ENCODE measurements around the gene CTSW. TPM values are rescaled to one million over a fixed set of nuclear protein-coding genes. Genes with fewer than 3 reads are reported as not detected.

The CTSW gene
- total and polyA plus RNA-seq, 7 donors = 0.08 to 0.91 (median 0.36) TPM

DNA sequence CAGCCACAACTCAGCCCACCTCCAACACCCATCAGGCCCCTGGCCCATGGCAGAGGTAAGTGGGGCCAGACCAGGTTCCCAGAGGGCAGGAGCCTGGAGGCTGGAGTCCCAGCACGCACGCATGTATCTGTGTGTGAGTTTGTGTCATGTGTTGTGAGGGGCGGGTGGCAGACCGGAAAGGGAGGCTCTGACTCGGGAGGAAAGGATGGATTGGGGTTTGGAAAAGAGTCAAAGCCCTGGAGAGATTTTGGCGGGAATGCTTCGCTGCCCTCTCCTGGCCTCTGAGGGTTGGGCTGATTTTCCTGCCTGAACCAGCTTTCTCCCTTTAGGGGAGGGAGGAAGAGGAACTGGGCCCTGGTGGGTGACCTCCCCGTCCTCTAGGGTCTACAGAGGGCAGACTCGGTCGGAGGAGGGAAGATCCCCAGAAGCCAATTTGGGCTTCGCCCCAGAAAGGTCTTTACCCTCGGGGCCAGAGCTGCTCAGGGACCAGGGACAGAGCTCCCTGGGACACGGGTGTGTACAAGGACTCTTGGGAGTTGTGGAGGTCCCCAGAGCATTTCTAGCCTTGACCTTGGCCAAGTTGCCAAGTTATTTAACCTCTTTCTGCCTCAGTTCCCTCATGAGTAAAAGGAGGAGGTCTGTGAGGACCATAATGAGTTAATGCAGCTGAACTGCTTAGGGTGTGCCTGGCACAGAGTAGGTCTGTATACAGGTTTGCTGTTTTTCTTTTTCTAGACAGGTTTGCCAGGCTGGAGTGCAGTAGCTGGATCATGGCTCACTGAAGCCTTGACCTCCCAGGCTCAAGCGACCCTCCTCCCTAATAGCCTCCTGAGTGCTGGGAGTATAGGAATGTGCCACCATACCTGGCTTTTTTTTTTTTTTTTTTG is 32.3 kb downstream of the CTSW start:
- peak; percentile 67 to 69 for DNase-seq
- intact Hi-C loops (cut with DNase I) = no loop called here
- H3K27me3 ChIP-seq (ENCODE audit: insufficient read depth in 3 of 3, low read length in 2 of 3) = peaks cover 0 to 17% (median 0%) of the 10 kb centered on the region in 3 donors
- peak overlapping the region; percentile 1 for H3K4me3 ChIP-seq
- peak; percentile 9 for TF ChIP-seq CTCF (IDR thresholded peaks at IDR 0.05)
- ATAC-seq = no peak
- 18 to 30% (median 20%) methylated on average over 14 of the region's 14 CpGs for WGBS, 3 donors
- no peak overlapping the region for H3K27ac ChIP-seq
- no peaks in the 10 kb centered on the region for H3K9me3 ChIP-seq
- peaks cover 0 to 3% of the 10 kb centered on the region in 2 donors for H3K36me3 ChIP-seq (ENCODE audit: insufficient read depth in 1 of 2, low read depth in 1 of 2)
- H3K4me1 ChIP-seq = peaks cover 39% of the 10 kb centered on the region

DNA sequence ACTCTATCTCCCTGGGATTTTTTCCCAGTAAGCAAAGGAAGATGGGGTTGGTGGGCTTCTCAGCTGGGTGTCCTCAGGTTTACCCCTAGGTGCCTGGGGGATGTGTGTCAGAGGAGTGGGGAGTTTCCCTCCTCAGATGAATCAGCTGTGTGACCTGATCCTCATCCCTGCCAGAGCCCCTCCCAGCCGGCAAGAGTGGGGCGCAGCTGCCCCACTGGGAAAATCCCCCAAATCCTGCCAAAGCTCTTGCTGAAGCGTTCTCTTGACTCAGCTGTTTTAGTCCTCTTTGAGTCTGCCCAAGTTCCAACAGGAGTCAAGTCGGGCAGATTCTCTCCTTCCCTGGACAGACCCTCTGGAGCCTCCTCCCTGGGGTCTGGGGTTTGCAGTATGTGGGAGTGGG is 33.2 kb downstream of the CTSW start:
- 18 to 41% (median 37%) methylated on average over 4 of the region's 4 CpGs for WGBS, 3 donors
- DNase-seq (no peak), ATAC-seq (no peak)
- Histone ChIP-seq H3K36me3 (ENCODE audit: insufficient read depth in 1 of 2, low read depth in 1 of 2) (peaks cover 0 to 7% of the 10 kb centered on the region in 2 donors), H3K27me3 (ENCODE audit: insufficient read depth in 3 of 3, low read length in 2 of 3) (peaks cover 0 to 17% (median 0%) of the 10 kb centered on the region in 3 donors), H3K4me3 (no peak overlapping the region), H3K4me1 (peaks cover 48% of the 10 kb centered on the region), H3K9me3 (no peaks in the 10 kb centered on the region), H3K27ac (peak overlapping the region; percentile 23)
- no peak for TF ChIP-seq CTCF (IDR thresholded peaks at IDR 0.05)
- intact Hi-C loops (cut with DNase I) = no loop called here

DNA sequence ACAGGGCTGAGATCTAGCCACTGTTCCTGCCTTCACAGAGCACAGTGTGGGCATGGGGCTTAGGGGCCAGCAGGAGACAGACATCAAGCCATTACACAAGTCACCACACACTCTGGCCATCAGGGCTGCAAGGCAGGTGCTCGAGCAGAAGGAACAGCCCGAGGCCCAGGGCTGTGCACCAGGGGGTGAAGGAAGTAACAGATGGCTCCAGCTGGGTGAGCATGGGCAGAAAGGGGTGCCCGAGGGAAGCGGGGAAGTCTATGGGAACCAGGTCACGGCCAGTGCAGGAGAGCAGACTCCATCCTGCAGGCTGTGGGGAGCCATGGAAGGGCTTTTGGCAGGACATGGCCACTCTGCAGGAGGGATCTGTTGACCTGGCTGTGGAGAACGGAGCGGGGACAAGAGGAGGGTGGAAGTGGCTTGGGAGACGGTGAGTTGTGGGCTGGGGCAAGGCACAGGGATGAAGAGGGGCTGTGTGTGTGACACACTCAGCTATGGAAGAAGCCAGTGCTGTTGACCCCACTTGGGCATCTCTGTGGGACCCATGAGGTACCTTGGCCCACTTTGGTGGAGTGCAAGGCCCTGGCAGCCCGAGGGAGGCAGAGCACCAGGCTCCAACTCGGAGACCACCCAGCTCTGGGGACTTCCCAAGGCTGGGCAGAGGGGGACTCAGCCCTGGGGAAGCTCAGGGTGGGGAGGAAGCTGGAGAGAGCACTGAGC is 35.6 kb downstream of the CTSW start:
- peak overlapping the region; percentile 99 for H3K27ac ChIP-seq
- no peaks in the 10 kb centered on the region for H3K9me3 ChIP-seq
- peak overlapping the region; percentile 100 for H3K4me3 ChIP-seq
- peaks cover 0 to 7% of the 10 kb centered on the region in 2 donors for H3K36me3 ChIP-seq (ENCODE audit: insufficient read depth in 1 of 2, low read depth in 1 of 2)
- no peak for DNase-seq
- H3K4me1 ChIP-seq = peaks cover 53% of the 10 kb centered on the region
- 27 to 39% (median 34%) methylated on average over 10 of the region's 10 CpGs for WGBS, 3 donors
- no peak for TF ChIP-seq CTCF (IDR thresholded peaks at IDR 0.05)
- H3K27me3 ChIP-seq (ENCODE audit: insufficient read depth in 3 of 3, low read length in 2 of 3) = peaks cover 0 to 13% (median 0%) of the 10 kb centered on the region in 3 donors
- ATAC-seq = no peak
- intact Hi-C loops (cut with DNase I) = no loop called here

GRCh38 chr11:65915821-65916251 is 36.2 kb downstream of the CTSW start:
- H3K9me3 ChIP-seq = no peaks in the 10 kb centered on the region
- intact Hi-C loops (cut with DNase I) = loop anchor here in 1 of 2 donors (2.0 kb wide), 1 partner anchor 25 kb away; the partner anchor contains the start of gene CCDC85B
- peaks cover 58% of the 10 kb centered on the region for H3K4me1 ChIP-seq
- peaks cover 0 to 12% of the 10 kb centered on the region in 2 donors for H3K36me3 ChIP-seq (ENCODE audit: insufficient read depth in 1 of 2, low read depth in 1 of 2)
- DNase-seq (peak; percentile 92 to 96), ATAC-seq (peak; percentile 77 to 83 (median 78))
- H3K27me3 ChIP-seq (ENCODE audit: insufficient read depth in 3 of 3, low read length in 2 of 3) = peaks cover 0 to 9% (median 0%) of the 10 kb centered on the region in 3 donors
- 6 to 14% (median 8%) methylated on average over 12 to 13 of the region's 13 CpGs for WGBS, 3 donors
- no peak for TF ChIP-seq CTCF (IDR thresholded peaks at IDR 0.05)
- H3K4me3 ChIP-seq = peak overlapping the region; percentile 100
- H3K27ac ChIP-seq = peak overlapping the region; percentile 99
